IPS DF 6.9 (cell line): Measurements from ENCODE around the gene CARMIL1.
A peak's percentile ranks its signal among the peaks of the same experiment; 100 is the strongest.

ENCODE experiments used
- DNase-seq: peaks from one replicate; pipeline ENCODE4 v3.0.0-alpha.2; 2013; ENCODE audit warnings: low read depth, low spot score
- H3K27ac ChIP-seq: one replicate; pipeline ENCODE4 v1.5.1; 2013; ENCODE audit warnings: low read length, control low read depth
- H3K27me3 ChIP-seq: 2 replicates; pipeline ENCODE4 v1.6.1; 2013; ENCODE audit warnings: mild to moderate bottlenecking, low read length; ENCODE audit not compliant: control insufficient read depth, insufficient read depth
- H3K36me3 ChIP-seq: 2 replicates; pipeline ENCODE4 v1.6.1; 2013; ENCODE audit warnings: low read length; ENCODE audit not compliant: control insufficient read depth, insufficient read depth
- H3K4me1 ChIP-seq: 2 replicates; pipeline ENCODE4 v1.6.1; 2013; ENCODE audit warnings: low read length; ENCODE audit not compliant: control insufficient read depth, insufficient read depth
- H3K4me3 ChIP-seq: 2 replicates; pipeline ENCODE4 v1.5.1; 2013; ENCODE audit warnings: mild to moderate bottlenecking, low read length
- H3K9me3 ChIP-seq: 2 replicates; pipeline ENCODE4 v1.6.1; 2013; ENCODE audit warnings: low read length, inconsistent platforms; ENCODE audit not compliant: control insufficient read depth, insufficient read depth
- WGBS: extraction: QIAGEN DNeasy Blood & Tissue Kit; methylation state at CpG from one replicate; pipeline ENCODE4 v1.1.7; 2013; ENCODE audit warnings: mixed read lengths, missing lambda C conversion rate; ENCODE audit not compliant: insufficient read length, insufficient coverage; 5-methylcytosine and 5-hydroxymethylcytosine counted together

Gene CARMIL1

GRCh38 chr6:25277386-25277785 is 1.8 kb upstream of the CARMIL1 start:
- no CpG with 5 or more reads among the region's 1 CpG for WGBS
- no peak overlapping the region for H3K27ac ChIP-seq
- H3K9me3 ChIP-seq: no peaks in the 10 kb centered on the region
- H3K4me3 ChIP-seq: no peak overlapping the region
- no peaks in the 10 kb centered on the region for H3K36me3 ChIP-seq
- no peaks in the 10 kb centered on the region for H3K27me3 ChIP-seq
- peaks cover 2% of the 10 kb centered on the region; the same call in 1 of the 2 replicates for H3K4me1 ChIP-seq
- no peak for DNase-seq

- no peak for DNase-seq
- WGBS: no CpG with 5 or more reads among the region's 1 CpG
- no peak overlapping the region for H3K27ac ChIP-seq
- H3K27me3 ChIP-seq: no peaks in the 10 kb centered on the region
- H3K4me1 ChIP-seq: peaks cover 2% of the 10 kb centered on the region; the same call in 1 of the 2 replicates
- no peaks in the 10 kb centered on the region for H3K9me3 ChIP-seq
- H3K4me3 ChIP-seq: no peak overlapping the region
- no peaks in the 10 kb centered on the region for H3K36me3 ChIP-seq
Measured at GRCh38 chr6:25277857-25278256, 1.3 kb upstream of the CARMIL1 start.

GRCh38 chr6:25278261-25278913 is 787 bp upstream of the CARMIL1 start:
- Histone ChIP-seq H3K36me3 (no peaks in the 10 kb centered on the region), H3K9me3 (no peaks in the 10 kb centered on the region), H3K27me3 (no peaks in the 10 kb centered on the region), H3K4me1 (peaks cover 2% of the 10 kb centered on the region; the same call in 1 of the 2 replicates), H3K27ac (no peak overlapping the region), H3K4me3 (peak overlapping the region; percentile 76; the same call in 1 of the 2 replicates)
- WGBS: no CpG with 5 or more reads among the region's 16 CpGs
- no peak for DNase-seq

GRCh38 chr6:25279748-25280343 is 672 bp downstream of the CARMIL1 start:
- Histone ChIP-seq H3K4me1 (peaks cover 2% of the 10 kb centered on the region; the same call in 1 of the 2 replicates), H3K4me3 (peak overlapping the region; percentile 76; the same call in 1 of the 2 replicates), H3K27ac (no peak overlapping the region), H3K27me3 (no peaks in the 10 kb centered on the region), H3K9me3 (no peaks in the 10 kb centered on the region), H3K36me3 (no peaks in the 10 kb centered on the region)
- no peak for DNase-seq
- no CpG with 5 or more reads among the region's 31 CpGs for WGBS

- Histone ChIP-seq H3K9me3 (no peaks in the 10 kb centered on the region), H3K27me3 (no peaks in the 10 kb centered on the region), H3K36me3 (no peaks in the 10 kb centered on the region), H3K27ac (no peak overlapping the region), H3K4me3 (peak overlapping the region; percentile 76; the same call in 1 of the 2 replicates), H3K4me1 (peaks cover 2% of the 10 kb centered on the region; the same call in 1 of the 2 replicates)
- no peak for DNase-seq
- no CpG with 5 or more reads among the region's 13 CpGs for WGBS
Measured at GRCh38 chr6:25280344-25281074, 1.3 kb downstream of the CARMIL1 start.

- Histone ChIP-seq H3K4me3 (no peak overlapping the region), H3K36me3 (no peaks in the 10 kb centered on the region), H3K4me1 (no peaks in the 10 kb centered on the region; the same call in 1 of the 2 replicates), H3K9me3 (no peaks in the 10 kb centered on the region), H3K27me3 (no peaks in the 10 kb centered on the region), H3K27ac (no peak overlapping the region)
- no peak for DNase-seq
- no CpG with 5 or more reads among the region's 2 CpGs for WGBS
Measured at GRCh38 chr6:25286891-25287290, 7.7 kb downstream of the CARMIL1 start.

GRCh38 chr6:25287941-25288340 is 8.8 kb downstream of the CARMIL1 start:
- H3K4me3 ChIP-seq: no peak overlapping the region
- H3K9me3 ChIP-seq: no peaks in the 10 kb centered on the region
- H3K36me3 ChIP-seq: no peaks in the 10 kb centered on the region
- WGBS: no CpG with 5 or more reads among the region's 6 CpGs
- no peak for DNase-seq
- H3K4me1 ChIP-seq: peaks cover 1% of the 10 kb centered on the region; the same call in 1 of the 2 replicates
- H3K27ac ChIP-seq: no peak overlapping the region
- no peaks in the 10 kb centered on the region for H3K27me3 ChIP-seq

- H3K36me3 ChIP-seq: no peaks in the 10 kb centered on the region
Measured at GRCh38 chr6:25288518-25288917, 9.3 kb downstream of the CARMIL1 start.

GRCh38 chr6:25290306-25291060 is 11.3 kb downstream of the CARMIL1 start:
- H3K27ac ChIP-seq: no peak overlapping the region
- no peaks in the 10 kb centered on the region for H3K27me3 ChIP-seq
- no peaks in the 10 kb centered on the region for H3K36me3 ChIP-seq
- H3K9me3 ChIP-seq: no peaks in the 10 kb centered on the region
- DNase-seq: no peak
- peaks cover 1% of the 10 kb centered on the region; the same call in 1 of the 2 replicates for H3K4me1 ChIP-seq
- no peak overlapping the region for H3K4me3 ChIP-seq
- no CpG with 5 or more reads among the region's 5 CpGs for WGBS

More at GRCh38 chr6:25288518-25288917, 9.3 kb downstream of the CARMIL1 start:
- no peak overlapping the region for H3K4me3 ChIP-seq
- no CpG with 5 or more reads among the region's 2 CpGs for WGBS
- no peaks in the 10 kb centered on the region for H3K27me3 ChIP-seq
- no peak for DNase-seq
- no peaks in the 10 kb centered on the region for H3K9me3 ChIP-seq
- peaks cover 1% of the 10 kb centered on the region; the same call in 1 of the 2 replicates for H3K4me1 ChIP-seq
- no peak overlapping the region for H3K27ac ChIP-seq

- Histone ChIP-seq H3K4me3 (no peak overlapping the region), H3K9me3 (no peaks in the 10 kb centered on the region), H3K27me3 (no peaks in the 10 kb centered on the region), H3K27ac (no peak overlapping the region), H3K4me1 (peaks cover 1% of the 10 kb centered on the region; the same call in 1 of the 2 replicates), H3K36me3 (no peaks in the 10 kb centered on the region)
- no CpG with 5 or more reads among the region's 4 CpGs for WGBS
- DNase-seq: no peak
Measured at GRCh38 chr6:25292384-25292783, 13.2 kb downstream of the CARMIL1 start.
